ENCODE results near the gene KCNN2.

- TF ChIP-seq EZH2phosphoT487 (IDR thresholded peaks at IDR 0.05; ENCODE audit: insufficient read depth, low read depth), result no peak
- no peak for TF ChIP-seq EZH2 (IDR thresholded peaks at IDR 0.05; ENCODE audit: insufficient read depth, poor library complexity, severe bottlenecking)
These were observed 33.9 kb upstream of the KCNN2 start for GRCh38 chr5:114327987-114328386.

Measured in GM23248 (cell line).